Germinal center (tissue), 1 donor: ENCODE measurements around the gene ANOS1.
"Not testable (repeated sequence)": the region's sequence is repeated elsewhere in the genome, so short reads cannot be mapped to it uniquely, and the experiment has no call there.

Experiments used
- DNase-seq: peaks from one replicate; pipeline ENCODE4 v3.0.0; 2012; ENCODE audit warnings: mixed read lengths, low spot score

The ANOS1 gene

DNA sequence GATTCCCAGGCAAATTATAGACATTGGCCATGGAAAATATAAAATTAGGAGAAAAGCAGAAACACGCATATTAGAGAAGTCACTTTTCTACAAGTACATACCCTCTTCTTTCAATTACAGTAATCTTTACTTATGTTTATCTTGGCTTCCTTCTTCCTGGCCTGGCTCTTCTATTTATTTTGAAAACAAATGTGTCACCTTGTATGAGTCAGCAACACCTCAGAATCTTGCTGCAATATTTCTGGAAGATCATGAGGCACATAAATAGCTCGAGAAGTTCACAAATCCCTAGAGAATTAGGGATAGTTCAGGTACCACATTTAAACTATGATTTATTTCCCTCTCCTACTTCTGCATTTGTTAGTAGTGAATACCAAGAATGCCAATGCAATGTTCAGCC, 124.6 kb downstream of the ANOS1 start:
- no peak for DNase-seq

DNA sequence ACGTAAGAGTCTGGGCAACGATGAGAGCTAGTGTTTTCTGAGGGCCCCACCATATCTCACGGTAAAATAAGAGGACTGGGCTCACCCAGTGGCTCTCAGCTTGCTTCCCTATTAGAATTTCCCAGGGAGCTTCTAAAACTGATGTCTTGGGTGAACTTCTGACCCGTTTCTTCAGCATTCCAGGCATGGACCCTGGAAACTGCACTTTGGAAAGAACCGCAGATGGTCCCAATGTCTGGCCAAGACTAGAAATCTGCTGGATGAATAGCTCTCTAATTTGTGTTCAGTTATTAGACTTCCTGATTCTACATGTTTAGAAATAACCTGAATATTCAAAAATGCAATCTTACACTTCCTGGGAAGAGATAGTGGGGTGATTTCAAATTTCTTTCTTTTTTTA, 127.8 kb downstream of the ANOS1 start:
- DNase-seq = no peak

DNA sequence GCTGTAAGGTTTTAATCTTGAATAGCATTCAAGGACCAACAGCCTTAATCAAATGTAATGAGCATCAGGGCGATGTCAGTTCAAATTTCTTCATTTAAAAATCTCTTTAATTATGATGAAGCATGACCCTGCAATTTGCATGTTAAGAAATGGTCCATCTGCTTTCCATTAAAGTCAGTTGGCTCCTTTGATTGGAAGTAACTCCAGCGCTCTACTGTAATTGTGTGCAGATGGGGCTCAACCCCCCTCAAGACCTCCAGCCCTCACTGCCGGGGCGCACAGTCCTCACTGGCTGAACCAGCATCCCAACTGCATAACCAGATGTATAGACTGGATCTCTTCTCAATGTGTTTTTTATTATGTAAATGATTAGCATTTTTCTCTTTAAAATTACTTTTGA, 140.4 kb downstream of the ANOS1 start:
- DNase-seq = no peak

DNA sequence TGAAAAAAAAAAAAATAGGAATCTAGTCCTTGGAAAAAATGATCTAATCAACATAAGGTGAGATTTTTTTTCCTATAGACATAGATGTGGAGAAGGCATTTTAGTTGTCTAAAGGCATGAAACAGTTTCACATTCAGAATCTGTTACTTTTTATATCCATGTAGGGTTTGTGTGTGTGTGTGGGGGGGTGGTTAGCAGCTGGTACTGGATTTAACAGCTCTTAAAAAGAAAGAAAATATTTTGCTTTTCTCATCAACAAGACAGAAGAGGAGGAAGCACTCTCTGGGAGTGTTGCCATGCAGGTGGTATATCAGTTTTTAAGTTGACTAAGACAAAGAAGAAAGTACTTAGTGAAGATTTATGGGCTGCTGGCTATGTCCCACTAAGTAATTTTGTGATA, 145.0 kb downstream of the ANOS1 start:
- DNase-seq = no peak

DNA sequence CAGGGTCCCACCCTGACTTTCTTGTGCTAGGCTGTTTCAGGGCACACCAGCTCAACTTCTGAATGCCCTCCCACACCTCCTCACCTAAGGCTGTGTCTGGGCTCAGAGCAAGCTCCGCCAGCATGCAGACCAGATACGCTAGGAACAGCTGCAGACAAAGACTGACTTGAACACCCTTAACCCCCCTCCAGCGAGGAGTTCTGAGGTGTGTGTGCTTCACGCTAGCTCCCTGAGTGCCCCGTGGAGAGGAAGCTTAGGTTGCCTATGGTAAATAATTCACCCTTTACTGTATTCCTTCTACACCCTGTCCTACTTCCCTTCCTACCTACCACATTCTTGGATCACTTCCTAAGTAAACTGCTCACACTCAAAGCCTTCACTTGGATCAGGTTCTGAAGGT, 152.3 kb downstream of the ANOS1 start:
- DNase-seq = no peak

DNA sequence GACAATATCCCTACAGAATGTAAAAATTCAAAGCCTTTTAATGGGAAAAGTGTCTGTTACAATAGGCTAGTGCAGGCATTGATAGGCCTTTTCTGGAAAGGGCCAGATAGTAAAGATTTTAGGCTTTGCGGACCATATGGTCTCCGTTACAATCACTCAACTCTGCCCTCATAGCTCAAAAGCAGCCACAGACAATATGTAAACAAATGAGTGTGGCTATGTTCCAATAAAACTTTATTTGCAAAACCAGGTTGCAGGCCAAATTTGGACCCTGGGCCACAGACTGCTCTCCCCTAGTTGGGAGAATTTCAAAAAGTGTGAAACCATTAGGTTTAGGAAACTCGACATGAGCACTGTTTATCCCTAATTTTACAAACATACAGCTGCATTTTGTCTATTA, 155.1 kb downstream of the ANOS1 start:
- DNase-seq = no peak

DNA sequence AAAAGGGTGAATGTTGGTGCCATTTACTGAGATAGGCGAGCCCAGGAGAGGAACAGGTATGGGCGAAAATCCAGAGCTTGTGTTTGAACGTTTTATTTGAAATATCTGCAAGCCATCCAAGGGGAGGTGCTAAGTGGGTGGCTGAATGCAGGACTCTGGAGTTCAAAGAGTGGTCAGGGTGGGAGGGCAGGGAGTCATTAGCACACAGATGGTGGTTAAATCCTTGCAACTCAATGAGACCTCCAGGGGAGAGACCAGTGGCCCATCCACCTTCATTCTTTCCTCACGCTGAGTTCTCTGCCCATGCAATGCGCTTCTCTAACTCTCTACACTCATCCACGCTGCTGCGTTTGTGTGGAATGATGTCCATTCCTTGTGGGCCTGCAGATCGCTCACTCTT, 166.2 kb downstream of the ANOS1 start:
- DNase-seq = no peak

DNA sequence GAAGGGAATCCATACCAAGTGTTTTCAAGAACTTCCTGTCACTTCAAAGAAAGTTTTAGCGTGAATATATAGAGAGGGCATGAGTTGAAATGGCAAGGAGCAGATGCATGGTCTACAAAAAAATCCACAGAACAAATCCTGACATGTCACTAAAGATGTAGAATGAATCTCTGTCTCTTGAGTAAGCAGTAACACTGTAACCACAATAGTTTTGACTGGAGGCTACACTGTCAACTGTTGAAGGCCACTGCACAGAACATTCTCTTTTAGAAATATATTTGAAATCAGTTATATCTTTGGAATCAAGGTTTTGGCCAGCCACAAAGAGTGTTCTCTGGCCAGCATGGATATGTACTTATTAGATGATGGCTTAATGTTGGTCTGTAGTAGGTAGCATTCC, 183.5 kb downstream of the ANOS1 start:
- no peak for DNase-seq

DNA sequence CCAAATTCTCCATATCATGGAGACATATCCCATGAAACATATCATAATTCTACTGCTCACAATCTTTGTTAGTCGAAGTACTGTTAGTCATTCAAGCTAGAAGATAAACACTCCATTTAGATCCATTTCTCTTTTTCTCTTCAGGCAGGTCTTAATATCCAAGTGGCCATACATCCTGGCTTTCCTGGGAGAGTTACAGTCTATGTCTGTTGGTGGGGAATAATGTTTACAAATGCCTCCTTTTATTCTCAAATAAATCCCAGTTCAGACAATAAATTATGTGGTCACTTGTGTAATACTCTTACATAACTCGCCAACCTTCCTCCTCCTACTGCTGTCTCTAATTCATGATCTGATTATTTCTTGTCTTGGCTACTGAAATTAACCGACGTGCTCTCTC, 185.2 kb downstream of the ANOS1 start:
- DNase-seq = no peak

DNA sequence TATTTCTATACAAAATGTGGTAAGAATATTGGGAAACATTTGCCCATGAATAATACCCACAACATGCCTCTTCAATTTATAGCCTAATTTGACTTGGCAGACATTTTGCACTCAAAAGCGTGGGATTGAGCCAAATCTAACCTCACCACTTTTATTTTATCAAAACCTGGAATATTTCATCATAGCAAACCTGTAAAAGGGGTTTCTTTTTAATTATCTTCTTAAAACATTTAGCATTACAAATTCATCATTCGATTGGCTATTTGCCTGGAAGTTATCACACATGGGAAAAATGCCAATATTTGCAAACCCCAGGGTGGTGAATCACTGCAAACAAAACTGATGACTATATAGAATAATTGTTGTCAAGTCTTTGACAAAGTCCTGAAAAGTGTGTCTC, 211.1 kb downstream of the ANOS1 start:
- no peak for DNase-seq

DNA sequence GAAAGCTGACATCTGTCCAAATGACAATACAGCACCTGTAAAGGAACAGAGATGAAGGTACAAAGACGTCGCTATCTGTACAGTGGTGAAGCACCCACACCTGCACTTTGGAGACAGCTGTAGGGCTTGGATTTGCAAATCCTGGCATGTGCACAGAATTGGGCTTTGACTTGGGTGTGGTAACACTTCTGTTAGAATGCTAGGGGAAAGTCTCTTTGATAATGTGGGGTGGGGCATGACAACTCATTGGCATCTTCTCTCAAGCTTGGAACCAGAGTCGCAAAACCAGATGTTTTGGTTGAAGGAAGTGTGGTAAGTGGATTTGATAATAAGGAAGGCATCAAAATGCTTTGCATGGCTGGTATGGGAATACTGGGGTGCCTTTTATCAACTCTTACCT, 211.8 kb downstream of the ANOS1 start:
- no peak for DNase-seq

DNA sequence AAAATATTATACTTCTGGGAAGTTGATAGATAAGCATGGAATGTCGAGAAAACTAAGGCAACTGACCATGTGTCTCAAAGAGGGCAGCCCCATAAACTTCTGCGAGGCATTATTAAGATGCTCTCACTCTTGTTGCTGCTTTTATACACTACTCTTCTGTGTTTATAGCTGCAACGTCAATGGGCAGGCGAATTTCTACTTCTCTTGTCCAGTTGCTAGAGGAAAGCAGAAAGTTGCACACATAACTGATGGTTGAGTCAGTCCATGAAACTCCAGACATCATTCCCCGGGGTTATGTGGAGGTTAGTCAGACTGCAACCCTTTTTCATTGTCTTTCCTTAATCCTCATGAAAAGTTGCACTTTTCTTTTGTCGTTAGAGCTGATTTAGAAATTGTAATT, 227.5 kb downstream of the ANOS1 start:
- DNase-seq = no peak

DNA sequence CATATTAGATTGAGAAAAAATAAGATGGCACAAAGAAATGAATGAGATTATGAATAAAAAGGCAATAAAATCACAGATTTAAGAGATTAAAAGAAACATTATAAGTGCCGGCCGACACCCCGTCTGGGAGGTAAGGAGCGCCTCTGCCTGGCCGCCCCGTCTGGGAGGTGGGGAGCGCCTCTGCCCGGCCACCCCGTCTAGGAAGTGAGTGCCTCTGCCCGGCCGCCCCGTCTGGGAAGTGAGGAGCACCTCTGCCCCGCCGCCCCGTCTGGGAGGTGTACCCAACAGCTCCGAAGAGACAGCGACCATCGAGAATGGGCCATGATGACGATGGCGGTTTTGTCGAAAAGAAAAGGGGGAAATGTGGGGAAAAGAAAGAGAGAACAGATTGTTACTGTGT, 229.8 kb downstream of the ANOS1 start:
- DNase-seq = not testable (repeated sequence)

DNA sequence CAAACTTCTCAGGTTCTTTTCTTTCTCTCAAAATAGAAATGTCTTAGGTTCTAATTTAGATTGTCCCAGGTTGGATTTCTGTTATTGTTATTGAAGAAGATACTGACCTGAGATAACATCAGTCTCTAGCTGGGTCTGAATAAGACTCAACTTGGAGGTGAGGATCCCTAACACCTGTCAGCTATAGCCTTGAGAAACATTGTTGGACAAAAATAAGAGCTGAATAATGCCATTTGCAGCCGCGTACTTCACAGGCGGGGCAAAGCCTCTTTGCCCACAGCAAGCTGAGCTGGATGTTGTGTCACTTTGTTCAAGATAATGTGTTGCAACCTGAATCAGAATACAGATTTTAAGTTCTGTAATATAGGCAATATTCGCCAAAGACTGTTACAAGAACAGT, 231.7 kb downstream of the ANOS1 start:
- no peak for DNase-seq

DNA sequence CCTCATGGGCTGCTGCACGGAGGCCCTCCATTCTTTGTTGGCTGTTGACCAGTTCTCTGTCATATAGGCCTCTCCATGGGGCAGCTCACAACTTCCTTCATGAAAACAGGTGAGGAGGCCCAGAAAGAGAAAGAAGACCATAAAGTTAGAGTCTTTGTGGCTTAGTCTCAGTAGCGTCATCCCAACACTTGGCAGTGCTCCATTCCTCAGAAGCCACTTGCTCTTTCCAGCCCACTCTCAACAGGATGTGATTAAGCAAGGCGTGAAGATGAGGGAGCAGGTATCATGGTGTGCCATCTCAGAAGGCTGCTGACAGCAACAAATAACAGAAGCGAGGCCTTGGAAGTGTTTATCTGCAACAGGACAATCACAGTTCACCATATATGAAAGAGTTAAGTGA, 236.9 kb downstream of the ANOS1 start:
- DNase-seq = not testable (repeated sequence)

DNA sequence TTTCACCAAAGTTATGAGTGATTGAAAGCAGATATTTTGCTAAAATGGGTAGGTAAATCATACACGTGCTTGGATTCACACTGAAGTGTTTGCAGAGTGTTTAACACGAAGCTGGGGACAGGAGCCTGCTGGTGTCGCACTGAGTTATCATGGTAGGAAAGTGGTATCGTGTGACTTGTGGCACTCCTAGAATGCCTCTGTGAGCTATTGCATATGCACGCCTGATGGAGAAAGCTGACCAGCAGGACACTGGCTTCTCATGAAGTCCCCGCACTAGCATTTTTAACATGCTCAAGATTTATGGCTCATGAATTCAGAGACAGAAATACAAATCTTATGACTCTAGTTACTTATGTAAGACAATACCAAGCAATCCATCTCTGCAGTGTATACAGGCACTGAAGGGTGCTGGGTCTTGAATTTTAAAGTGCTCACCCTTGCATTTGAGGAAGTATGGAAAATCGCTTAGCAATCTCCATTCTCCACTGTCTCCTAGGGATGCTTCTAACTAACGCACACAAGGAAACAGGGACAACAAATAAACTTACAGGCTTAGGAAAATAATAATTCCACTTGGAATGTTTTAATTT, 247.5 kb downstream of the ANOS1 start:
- DNase-seq = no peak
